Measurements from ENCODE around the gene VWA3B.
"Not testable (repeated sequence)": the region's sequence is repeated elsewhere in the genome, so short reads cannot be mapped to it uniquely, and the experiment has no call there.

Gene VWA3B

DNA sequence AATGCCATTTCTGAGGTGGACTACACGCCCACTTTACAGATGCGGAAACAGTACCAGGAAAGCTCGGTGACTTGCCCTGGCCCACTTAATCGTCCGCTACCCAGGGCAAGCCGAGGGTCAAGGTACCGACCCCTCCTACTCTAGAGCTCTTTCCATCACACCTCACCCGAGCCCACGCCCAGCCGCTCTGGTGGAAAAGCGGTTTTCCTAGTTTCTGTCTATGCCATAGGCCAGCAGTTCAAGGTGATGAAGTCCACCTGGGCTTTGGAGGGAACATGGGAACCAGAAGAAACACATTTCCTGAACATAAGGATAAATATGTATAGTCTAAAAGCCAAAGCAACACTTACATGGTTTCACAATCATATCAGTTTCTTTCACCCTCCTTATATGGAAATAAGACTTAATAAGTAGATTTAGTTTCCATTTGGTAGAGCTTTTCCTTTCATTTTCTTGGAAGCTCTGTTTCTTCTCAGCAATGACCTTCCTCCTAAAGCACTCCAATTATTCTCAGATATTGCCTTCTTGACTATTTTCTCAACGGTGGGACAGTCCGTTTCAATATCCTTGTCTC lies 567 bp downstream of the VWA3B start:
- no peak for DNase-seq

DNA sequence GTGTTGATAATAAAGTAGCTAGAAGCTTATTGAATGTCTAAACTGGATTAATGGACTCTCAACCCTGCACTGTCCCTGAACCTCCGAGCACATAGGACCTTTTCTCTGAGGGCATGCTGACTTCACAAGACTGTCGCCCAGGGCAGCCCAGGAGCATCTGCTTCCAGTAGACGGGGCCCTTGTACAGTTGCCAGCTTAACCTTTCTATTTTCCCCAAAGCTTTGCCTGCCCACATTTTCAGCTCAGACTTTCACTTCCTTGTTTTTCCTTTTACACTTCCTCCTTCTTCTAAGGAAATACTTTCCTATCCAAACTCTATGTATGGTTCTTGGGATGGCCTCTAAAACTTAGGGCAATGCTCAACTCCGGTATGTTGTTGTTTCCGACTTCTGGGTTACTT lies 1.3 kb downstream of the VWA3B start:
- no peak for DNase-seq

DNA sequence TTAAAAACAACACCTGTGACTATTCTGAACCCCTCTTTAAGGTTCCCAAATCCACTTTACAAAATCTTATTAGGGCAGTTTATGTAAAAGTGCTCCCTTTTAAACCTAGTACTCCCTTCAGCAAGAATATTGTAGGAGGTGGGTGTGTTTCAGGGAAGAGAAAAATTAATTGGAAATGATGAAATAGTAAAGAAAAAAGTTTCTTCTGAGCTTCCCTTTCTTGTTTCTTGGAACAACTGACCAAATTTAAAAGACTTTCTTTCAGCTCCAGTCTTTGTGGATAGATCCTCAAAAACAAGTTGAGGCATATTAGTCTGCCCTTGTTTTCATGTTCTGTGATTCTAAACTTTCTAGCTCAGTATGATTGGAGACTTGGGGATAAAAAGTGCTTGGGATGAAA lies 3.0 kb downstream of the VWA3B start:
- DNase-seq, result no peak

DNA sequence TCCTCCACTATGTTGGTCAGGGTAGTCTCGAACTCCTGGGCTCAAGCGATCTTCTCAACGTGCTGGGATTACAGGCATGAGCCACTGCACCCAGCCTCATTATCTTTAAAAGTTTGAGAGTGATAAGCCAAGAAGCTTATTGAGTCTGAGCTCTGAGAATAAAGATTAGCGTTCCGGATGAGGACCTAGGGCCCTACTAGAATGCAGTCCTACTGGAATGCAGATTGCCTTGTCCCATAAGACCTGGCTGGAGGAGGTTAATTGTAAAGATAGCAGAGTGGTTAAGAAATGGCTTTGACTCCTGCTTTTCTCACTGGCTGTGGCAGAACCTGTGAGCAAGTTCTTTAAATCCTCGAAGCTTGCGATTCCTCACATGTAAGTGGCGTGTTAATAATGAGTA lies 4.0 kb downstream of the VWA3B start:
- DNase-seq, result no peak

DNA sequence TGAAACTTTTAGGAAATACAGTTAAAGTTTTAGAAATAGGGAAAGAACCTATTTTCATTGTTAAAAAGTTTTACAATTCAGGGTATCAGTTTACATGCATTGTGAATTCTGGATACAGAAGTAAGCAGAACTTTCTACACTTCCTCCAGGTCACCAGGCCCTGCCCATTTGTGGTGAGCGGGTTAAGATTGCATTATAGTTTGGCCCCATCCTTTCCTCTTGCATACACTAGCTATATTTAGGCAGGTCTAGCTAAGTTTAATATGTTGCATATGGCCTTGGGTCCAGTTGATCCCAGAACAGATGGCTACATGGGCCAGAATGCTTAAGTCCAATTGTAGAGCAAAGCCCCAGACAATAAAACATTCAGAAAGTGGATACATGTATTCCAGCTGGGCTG lies 4.8 kb downstream of the VWA3B start:
- no peak for DNase-seq

DNA sequence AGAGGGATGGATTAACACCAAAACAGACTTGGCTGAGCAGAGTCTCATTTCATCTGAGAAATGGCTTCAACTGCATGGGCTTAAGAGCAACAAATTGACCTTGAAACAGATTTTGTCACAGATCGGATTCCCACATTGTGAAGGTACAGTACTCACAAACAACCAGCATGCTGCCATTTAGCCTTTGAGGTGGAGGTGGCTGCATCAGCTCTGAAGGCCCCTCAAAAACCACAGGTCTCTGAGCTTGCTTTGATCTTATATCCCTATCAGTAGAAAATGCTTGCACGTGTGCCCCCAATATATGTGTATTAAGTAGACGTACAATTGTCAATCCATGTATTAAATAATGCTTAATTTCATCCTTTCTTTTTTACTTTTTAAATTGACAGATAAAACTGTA lies 6.2 kb downstream of the VWA3B start:
- no peak for DNase-seq

DNA sequence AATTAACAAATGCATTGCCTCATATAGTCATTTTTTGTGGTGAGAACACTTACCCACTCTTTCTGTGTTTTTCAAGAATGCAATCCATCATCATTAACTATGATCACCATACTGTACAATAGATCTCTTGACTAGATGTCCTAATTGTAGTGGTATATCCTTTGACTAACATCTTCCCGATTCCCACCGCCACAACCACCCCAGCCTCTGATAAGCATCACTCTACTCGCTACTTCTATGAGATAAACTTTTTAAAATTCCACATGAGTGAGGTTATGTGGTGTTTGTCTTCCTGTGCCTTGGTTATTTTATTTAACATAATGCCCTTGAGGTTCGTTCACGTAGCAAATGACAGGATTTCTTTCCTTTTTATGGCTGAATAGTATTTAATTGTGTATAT lies 6.6 kb downstream of the VWA3B start:
- no peak for DNase-seq

DNA sequence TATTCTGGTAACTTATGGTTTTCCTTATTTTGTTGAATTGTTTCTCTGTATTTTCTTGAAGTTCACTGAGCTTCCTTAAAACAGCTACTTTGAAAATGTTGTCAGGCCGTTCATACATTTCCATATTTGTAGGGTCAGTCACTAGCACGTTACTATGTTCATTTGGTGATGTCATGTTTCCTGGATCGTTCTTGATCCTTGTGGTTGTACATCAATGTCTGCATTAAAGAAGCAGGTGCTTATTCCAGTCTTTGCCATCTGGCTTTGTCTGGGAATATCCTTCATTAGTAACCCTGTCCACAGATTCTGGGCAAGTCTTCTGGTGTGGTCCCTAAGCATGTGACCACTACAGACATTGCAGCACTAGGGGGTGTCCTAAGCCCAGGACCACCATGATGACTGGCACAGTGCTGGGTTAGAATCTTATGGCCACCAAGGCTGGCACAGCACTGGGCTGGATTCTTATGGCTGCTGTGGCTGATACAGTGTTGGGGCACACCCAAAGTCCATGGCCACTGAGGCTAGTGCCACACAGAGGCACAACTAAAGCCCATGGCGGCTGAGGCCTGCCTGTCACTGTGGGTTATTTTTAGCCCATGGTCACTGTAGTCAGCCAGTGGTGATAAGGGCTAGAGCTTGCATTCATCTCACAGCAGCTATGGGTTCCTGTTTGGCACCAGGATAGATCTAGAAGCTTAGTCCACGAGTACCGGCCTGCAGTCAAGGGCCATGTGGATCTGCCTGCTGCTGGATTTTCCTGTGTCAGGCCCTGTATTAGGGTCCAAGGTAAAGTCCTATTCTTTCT lies 13.2 kb downstream of the VWA3B start:
- DNase-seq, result no peak

DNA sequence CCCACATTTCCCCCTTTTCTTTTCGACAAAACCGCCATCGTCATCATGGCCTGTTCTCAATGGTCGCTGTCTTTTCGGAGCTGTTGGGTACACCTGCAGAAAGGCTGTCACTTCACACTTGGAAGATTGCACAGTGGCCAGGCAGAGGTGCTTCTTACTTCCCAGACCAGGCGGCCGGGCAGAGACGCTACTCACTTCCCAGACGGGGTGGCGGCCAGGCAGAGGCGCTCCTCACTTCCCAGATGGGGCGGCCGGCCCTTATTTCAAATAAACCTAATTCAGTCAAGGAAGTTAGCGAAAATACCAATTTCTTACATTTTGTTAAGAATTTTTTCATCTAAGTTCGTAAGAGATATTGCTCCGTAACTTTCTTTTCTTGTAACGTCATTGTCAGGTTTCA lies 15.3 kb downstream of the VWA3B start:
- not testable (repeated sequence) for DNase-seq

DNA sequence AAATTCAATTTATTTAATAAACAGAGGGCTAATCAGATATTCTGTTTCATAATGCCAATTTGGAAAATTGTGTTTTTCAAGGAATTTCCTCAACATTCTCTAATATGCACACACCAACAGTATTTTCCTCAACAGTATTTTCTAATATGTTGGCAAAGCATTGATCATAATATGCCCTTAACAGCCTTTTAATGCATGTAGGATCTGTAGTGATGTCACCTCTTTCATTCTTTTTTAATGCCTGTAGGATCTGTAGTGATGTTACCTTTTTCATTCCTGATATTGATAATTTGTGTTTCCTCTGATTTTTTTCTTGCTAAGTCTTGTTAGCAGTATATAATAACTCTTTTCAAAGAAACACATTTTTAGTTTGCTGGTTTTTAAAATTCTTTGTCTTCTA lies 15.9 kb downstream of the VWA3B start:
- no peak for DNase-seq

DNA sequence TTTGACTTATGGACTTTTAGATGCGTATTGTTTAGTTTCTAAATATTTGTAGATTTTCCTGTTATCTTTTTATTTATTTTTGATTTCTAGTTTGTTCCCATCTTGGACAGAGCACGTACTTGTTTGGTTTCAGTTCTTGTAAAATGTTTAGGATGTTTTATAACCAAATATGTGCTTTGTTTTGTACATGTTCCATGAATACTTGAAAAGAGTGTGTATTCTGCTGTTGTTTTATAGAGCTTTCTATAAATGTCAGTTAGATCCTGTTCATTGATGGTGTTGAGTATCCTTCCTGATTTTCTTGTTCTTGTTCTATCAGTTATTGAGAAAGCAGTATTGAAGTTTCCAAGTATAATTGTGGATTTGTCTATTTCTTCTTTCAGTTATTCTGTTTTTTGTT lies 21.1 kb downstream of the VWA3B start:
- no peak for DNase-seq

DNA sequence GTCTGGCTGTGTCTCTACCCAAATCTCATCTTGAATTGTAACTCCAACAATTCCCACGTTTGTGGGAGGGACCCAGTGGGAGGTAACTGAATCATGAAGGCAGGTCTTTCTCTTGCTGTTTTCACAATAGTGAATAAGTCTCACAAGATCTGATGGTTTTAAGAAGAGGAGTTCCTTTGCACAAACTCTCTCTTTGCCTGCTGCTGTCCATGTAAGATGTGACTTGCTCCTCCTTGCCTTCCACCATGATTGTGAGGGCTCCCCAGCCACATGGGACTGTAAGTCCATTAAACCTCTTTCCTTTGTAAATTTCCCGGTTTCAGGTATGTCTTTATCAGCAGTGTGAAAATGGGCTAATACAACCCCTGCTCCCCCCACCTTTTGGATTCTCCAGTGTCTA lies 23.8 kb downstream of the VWA3B start:
- no peak for DNase-seq

DNA sequence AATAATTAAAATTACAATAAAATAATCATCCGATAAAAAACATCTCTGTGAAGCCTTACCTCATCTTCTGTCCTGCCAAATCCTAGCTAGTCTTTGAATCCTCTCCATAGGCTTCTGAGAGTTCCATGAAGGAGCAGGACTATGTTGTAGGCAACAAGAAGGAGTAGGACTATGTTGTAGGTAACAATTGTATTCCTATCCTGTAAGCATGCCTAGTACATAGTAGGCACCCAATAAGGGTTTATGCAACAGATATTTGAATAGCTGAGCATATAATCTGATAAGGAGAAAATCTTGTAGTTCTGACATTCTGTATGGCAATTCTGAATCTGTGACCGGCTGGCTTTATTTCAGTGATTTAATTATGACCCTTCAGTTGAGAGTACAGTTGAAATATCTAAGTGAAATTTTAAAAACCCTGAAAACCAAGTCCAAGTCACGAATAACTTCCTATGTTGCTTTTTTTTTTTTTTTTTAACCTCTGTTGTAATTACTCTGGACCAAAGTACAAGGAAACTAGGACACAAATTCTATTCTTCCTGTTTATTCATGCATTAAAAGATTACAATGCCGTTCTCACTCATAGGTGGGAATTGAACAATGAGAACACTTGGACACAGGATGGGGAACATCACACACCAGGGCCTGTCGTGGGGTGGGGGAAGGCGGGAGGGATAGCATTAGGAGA lies 27.8 kb downstream of the VWA3B start:
- no peak for DNase-seq

DNA sequence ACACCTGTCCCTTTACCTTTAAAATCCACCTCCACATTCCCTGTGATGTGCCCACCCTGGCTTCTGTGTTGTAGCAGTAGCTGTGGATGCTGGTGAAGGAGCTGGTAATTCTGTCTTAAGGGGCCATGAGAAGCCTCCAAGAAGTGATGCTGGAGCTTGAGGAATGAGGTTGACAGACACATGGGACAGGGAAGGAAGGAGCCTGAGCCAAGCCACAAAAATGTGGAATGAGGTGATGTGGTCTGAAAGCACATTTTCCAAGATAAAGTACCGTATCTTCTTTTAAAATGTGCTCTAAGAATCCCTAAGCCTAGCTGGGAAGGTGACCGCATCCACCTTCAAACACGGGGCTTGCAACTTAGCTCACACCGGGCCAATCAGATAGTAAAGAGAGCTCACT lies 31.2 kb downstream of the VWA3B start:
- no peak for DNase-seq

DNA sequence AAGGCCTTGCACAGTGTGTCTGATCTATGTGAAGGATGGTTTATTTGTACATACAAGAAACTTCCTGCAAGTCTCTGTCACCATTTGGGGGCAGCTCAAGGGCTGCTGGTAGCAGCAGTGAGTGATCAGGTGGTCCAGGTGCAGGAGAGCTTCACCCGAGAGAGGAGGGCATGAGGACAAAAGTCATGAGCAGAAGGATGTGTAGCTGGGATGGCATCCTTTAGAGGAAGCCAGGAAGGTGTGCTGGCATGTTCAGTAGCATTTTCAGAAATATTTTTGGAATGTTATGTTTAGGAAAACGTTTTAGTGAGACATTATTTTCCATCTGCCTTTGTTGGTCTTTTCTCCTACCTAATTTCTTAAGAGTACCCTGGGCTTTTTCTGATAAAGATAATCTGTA lies 31.9 kb downstream of the VWA3B start:
- DNase-seq, result no peak

DNA sequence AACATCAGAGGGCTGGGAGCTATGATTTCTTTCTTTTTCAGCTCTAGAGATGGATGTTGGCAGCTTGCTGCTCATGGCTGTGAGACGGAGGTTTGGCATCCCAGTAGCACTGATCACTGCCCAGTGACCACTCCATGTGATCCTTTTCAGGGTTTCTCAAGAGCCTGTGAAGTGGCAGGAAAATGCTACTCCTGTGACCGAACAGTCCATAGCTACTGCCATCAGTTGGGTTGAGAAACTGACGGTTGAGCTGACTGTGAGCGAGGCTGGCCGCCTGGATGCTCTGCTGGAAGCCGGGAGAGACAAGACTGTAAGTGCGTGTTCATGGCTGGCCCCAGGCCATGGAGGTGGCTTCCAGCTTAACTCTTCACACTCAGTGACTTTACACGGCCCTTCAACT lies 34.2 kb downstream of the VWA3B start:
- DNase-seq, result no peak

DNA sequence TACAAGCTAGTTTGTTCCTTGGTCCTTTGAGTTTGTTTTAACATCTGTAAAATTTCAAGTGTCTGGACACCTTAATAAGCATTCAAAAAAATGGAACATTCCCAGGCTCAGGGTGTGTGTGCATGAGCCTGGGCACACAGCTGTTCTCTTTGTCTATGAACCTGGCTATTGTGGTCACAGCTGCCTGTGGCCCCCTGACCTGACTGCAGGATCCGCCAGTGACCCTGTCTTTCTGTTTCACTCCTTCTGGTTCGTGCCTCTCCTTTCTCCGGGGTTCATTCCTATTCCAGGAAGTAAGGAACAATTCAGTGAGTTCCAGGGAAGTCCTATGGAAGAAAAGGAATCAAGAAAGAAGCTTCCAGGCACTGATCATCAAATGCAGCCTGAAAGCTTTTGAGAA lies 35.6 kb downstream of the VWA3B start:
- no peak for DNase-seq

DNA sequence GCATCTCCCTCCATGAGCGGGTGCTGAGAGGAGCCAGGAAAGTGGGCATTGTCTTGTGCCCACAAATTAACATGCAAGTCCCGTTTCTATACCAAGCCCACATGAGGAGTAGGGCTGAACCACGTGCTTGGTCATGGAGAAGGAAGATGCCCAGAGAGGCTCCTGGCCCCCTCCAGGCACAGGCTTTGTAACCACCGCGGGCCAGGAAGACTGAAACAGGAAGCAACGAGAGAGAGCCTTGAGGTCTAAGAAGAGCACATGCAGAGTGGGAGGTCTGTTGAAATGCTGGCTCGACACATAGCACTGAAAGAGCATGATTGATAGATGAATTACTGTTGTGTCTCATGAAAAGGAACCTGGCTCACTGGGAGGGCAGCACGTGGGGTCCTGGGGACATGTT lies 36.3 kb downstream of the VWA3B start:
- DNase-seq, result no peak

DNA sequence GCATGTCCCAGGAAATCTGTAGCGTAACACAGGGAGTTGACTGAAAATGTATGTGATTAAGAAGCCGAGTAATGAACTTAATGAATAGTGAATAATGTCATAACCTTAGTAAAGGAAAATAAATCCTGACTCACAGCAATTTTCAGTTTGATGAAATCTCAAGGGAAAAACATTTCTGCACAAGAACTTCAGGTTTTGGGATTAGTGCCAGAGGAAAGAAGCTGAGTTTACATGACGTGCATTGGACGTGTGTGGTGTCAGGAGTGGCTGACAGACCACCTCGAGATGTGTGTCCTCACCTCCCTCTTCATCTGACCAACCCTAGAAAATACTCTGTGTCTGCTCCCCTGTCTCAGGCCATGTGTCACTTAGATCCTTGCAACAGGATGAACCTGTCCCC lies 39.1 kb downstream of the VWA3B start:
- no peak for DNase-seq

DNA sequence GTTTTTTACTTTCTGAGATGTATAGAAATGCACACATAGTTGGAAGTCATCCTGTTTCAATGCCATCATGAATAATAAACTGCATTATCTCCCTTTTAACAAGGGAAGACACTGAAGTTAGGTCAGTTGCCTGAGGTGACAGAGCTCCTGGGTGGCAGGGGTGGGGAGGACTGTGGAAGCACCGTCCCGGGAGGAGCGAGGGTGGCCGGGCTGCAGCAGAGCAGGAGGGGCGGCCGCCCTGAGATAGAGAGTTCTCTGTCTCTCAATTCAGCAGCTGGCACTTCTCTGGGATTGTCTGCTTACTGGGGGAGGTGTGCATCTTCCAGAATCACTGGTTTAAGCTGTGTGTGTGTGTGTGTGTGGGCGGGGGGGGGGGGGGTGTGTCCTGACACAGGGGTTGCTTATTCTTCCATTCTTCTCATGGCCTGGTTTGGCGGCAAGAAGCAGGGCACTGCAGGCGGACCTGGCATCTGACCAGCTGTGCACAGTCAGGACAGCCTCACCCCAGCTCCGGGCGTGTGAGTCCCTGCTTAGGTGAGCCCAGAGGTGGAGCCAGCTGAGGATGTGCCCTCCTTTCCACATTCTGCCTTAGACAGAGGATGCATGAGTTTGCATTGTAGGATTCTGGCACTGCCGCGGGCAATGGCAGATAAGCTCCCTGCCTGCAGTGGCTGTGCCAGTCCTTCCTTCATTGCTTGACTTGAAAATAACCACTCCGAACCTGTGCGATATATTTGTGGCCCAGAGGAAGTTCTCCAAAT lies 40.4 kb downstream of the VWA3B start:
- no peak for DNase-seq

DNA sequence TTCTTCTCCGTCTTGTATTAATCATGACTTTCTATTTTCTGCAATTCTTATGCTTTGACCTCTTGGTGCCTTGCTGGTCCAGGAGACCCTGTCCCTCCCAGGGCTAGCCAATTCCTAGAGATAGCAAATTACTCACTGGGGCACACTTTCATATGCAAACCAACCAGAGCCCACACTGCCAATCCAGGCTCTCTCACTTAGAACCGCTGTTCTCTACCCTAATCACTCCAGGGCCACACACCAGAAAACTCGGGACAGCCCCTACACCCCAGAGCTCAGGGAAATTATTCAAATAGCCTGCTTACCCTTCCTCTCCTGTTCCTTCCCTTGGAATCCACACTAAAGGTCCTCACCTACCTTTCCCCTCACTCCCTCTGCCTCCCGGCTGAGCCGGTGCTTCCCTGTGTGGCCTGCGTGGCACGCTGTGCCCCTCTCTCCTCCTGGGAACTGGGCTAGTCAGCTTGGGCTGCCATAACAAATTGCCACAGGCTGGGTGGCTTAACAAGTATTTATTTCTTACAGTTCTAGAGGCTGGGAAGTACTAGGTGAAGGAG lies 41.7 kb downstream of the VWA3B start:
- DNase-seq, result no peak

DNA sequence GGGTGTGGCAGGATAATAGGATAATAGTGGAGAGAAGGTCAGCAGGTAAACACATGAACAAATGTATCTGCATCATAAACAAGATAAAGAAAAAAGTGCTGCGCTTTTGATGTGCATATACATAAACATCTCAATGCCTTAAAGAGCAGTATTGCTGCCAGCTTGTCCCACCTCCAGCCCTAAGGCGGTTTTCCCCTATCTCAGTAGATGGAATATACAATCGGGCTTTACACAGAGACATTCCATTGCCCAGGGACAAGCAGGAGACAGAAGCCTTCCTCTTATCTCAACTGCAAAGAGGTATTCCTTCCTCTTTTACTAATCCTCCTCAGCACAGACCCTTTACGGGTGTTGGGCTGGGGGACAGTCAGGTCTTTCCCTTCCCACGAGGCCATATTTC lies 43.1 kb downstream of the VWA3B start:
- not testable (repeated sequence) for DNase-seq
